ENCODE measurements around the gene ZBTB21.

The ZBTB21 gene

GRCh38 chr21:41973861-41974751 is 36.1 kb downstream of the ZBTB21 start:
- TF ChIP-seq, protein P1, sequence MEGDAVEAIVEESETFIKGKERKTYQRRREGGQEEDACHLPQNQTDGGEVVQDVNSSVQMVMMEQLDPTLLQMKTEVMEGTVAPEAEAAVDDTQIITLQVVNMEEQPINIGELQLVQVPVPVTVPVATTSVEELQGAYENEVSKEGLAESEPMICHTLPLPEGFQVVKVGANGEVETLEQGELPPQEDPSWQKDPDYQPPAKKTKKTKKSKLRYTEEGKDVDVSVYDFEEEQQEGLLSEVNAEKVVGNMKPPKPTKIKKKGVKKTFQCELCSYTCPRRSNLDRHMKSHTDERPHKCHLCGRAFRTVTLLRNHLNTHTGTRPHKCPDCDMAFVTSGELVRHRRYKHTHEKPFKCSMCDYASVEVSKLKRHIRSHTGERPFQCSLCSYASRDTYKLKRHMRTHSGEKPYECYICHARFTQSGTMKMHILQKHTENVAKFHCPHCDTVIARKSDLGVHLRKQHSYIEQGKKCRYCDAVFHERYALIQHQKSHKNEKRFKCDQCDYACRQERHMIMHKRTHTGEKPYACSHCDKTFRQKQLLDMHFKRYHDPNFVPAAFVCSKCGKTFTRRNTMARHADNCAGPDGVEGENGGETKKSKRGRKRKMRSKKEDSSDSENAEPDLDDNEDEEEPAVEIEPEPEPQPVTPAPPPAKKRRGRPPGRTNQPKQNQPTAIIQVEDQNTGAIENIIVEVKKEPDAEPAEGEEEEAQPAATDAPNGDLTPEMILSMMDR (IDR thresholded peaks at IDR 0.05), result no peak

- TF ChIP-seq, protein P1 (IDR thresholded peaks at IDR 0.05), result no peak
These were observed 36.7 kb downstream of the ZBTB21 start for GRCh38 chr21:41973427-41973831.

DNA sequence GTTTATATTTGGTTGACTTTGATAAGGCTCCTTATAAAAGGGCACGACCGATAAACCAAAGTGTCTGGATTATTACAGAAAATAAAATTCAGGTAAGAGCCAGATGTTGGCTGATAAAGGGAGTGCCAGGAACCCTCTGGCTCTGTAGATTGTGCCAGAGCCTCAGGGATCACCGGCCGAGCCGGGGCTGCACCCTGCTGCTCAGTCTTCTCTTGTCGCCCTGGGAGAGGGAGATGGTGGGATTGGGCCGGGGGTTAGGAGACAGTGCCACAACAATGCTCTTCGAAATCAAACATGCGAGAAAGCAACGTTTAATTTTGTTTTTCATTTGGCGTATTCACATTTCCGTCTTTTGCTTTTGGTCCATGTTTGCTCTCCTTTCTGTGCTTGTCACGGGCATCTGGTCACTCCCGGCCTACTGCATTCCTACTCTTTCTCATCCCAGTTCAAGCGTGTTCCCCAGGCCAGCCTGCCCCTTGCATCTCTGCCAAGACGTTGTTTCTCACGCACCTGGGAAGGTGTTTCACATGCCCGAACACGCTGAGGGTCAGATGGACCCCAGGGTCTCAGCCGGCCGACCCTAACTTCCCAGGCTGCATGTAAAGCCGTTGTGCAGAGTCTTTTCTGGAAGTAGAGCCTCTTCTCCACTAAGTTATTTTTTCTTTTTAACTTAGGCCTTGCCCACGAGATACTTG is 37.5 kb downstream of the ZBTB21 start:
- TF ChIP-seq, protein P1 (IDR thresholded peaks at IDR 0.05), result no peak

DNA sequence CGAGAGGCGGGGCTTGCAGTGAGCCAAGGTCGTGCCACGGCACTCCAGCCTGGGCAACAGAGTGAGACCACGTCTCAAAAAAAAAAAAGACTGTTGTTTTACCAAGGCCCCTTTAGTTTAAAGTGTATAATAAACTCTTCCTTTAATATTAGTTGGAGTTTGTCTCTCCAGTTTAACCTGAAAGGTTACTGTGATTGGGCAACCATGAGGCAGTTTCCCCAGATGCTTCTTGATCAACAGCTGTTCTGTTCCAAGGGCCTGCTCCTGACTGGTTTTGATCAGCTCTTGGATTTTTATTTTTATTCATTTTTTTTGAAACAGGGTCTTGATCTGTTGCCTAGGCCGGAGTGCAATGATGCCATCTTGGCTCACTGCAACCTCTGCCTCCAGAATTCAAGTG is 38.3 kb downstream of the ZBTB21 start:
- TF ChIP-seq, protein P1 (IDR thresholded peaks at IDR 0.05), result no peak

DNA sequence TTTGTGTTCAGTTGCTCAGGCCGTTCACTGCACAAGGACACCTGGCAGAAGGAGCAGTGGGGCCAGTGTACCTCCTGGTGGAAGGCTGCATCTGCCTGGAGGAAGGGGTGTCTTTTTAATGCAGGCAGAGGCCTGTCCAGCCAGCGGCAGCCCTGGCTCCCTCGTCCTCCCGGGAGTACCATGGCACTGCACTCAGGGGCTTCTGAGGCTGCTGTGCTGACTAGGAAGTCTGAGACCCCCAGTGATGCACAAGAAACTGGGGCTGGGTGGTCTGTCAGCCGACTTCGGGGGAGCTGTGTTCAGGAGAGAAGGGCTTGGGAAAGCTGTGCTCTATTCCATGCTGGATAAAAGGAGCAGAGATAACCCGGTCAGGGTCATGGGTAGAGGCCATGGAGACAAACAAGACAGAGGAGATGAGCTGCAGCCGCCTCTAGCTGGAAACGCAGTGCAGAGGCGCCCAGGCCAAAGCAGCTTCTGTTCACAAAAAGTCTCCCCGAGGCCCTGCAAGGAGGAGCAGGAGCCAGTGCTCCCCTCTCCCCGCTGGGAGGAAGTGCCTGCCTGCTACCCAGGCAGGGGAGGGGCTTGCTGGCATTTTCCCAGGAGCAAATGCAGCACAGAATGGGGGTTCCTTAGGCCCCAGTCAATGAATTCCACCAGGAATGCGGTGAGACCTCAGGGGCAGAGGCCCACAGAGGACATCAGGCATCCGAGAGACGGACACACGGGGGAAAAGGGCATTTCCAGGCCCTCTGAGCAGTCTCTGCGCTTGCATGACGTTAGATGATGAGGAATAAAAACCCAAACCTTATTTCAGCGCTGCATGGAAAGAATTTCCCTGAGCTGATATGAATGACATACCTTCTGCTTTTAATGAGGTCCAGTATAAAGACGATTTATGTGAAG is 39.2 kb downstream of the ZBTB21 start:
- TF ChIP-seq, protein P1 (IDR thresholded peaks at IDR 0.05), result no peak

DNA sequence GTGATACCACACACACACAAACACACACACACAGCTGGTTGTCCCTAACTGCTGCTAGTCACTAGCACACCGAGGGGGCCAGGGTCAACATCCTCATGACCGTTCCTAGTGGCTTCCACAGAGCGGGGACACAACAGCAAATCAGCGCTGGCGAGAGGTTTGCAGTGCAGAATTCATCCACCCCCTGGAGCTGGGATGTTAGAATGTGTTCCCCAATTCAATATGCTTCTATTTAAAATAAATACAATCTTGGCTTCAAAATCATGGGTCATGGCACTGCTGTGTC is 40.1 kb downstream of the ZBTB21 start:
- TF ChIP-seq, protein P1 (IDR thresholded peaks at IDR 0.05), result no peak

- TF ChIP-seq, protein P1 (IDR thresholded peaks at IDR 0.05), result no peak
These were observed 42.5 kb downstream of the ZBTB21 start for GRCh38 chr21:41967708-41968107.
